Middle frontal gyrus (tissue), 1 donor: Measurements from ENCODE around the gene JPH3.

Experiments
- DNase-seq: peaks from one replicate; pipeline ENCODE4 v3.0.0-alpha.2; 2015; ENCODE audit warnings: low spot score; ENCODE audit errors: extremely low spot score

Gene JPH3

GRCh38 chr16:87602001-87602775 is at the start of gene JPH3:
Gene JPH3 (plus strand): TSS chr16:87602508. CDS start chr16:87603147, 639 bp downstream.
- no peak for DNase-seq

GRCh38 chr16:87552772-87553573 is 49.3 kb upstream of the JPH3 start:
- no peak for DNase-seq

- no peak for DNase-seq
These were observed 47.4 kb upstream of the JPH3 start for GRCh38 chr16:87554754-87555427.

- no peak for DNase-seq
These were observed 46.7 kb upstream of the JPH3 start for GRCh38 chr16:87555647-87556046.

- no peak for DNase-seq
These were observed 45.3 kb upstream of the JPH3 start for GRCh38 chr16:87556941-87557459.

- DNase-seq: no peak
These were observed 43.6 kb upstream of the JPH3 start for GRCh38 chr16:87558682-87559081.

- DNase-seq: no peak
These were observed 42.4 kb upstream of the JPH3 start for GRCh38 chr16:87559945-87560344.

- DNase-seq: no peak
These were observed 41.7 kb upstream of the JPH3 start for GRCh38 chr16:87560428-87561199.

- DNase-seq: no peak
These were observed 40.9 kb upstream of the JPH3 start for GRCh38 chr16:87561200-87562105.

- DNase-seq: no peak
These were observed 40.1 kb upstream of the JPH3 start for GRCh38 chr16:87562201-87562600.

- no peak for DNase-seq
These were observed 39.3 kb upstream of the JPH3 start for GRCh38 chr16:87563022-87563421.

- no peak for DNase-seq
These were observed 38.4 kb upstream of the JPH3 start for GRCh38 chr16:87563714-87564523.

GRCh38 chr16:87564524-87564778 is 37.9 kb upstream of the JPH3 start:
- no peak for DNase-seq

- no peak for DNase-seq
These were observed 32.4 kb upstream of the JPH3 start for GRCh38 chr16:87569601-87570571.

- DNase-seq: no peak
These were observed 31.8 kb upstream of the JPH3 start for GRCh38 chr16:87570572-87570937.

- no peak for DNase-seq
These were observed 31.1 kb upstream of the JPH3 start for GRCh38 chr16:87570938-87571867.

- DNase-seq: no peak
These were observed 30.5 kb upstream of the JPH3 start for GRCh38 chr16:87571868-87572244.
